Left lung (tissue), 10 donors: ENCODE data around the gene FOSL1. TPM values are rescaled to one million over a fixed set of nuclear protein-coding genes. Genes with fewer than 3 reads are reported as not detected.

Experiments used
- ATAC-seq: fragments of 200-7000 bp; cut with Tn5 transposase; one replicate; pipeline ENCODE4 v1.9.1; 2020; ENCODE audit warnings: moderate library complexity
- DNase-seq, 4 donors: peaks; one replicate each; pipeline ENCODE4 v3.0.0-alpha.2; 2013 to 2020
- H3K27ac ChIP-seq, 2 donors: fragments of 200-600 bp; sonication (generic) in 1 of 2; one replicate each; pipeline versions ENCODE4 v1.5.0 to v1.8.0; 2020 to 2021
- H3K27me3 ChIP-seq, 2 donors: fragments of 200-600 bp; sonication (generic) in 1 of 2; one replicate each; pipeline versions ENCODE4 v1.5.0 to v1.8.0; 2020 to 2021
- H3K36me3 ChIP-seq, 2 donors: fragments of 200-600 bp; sonication (generic) in 1 of 2; one replicate each; pipeline versions ENCODE4 v1.5.0 to v1.8.0; 2020 to 2021
- H3K4me1 ChIP-seq, 2 donors: fragments of 200-600 bp; one replicate each; pipeline ENCODE4 v1.8.0; 2021
- H3K4me3 ChIP-seq, 2 donors: fragments of 200-600 bp; sonication (generic) in 1 of 2; one replicate each; pipeline versions ENCODE4 v1.5.0 to v1.8.0; 2020 to 2021; ENCODE audit warnings: mild to moderate bottlenecking in 1 of 2
- H3K9me3 ChIP-seq, 2 donors: fragments of 200-600 bp; sonication (generic) in 1 of 2; one replicate each; pipeline versions ENCODE4 v1.5.0 to v1.8.0; 2020 to 2021
- CTCF ChIP-seq, 2 donors: fragments of 200-600 bp; sonication (generic) in 1 of 2; IDR thresholded peaks; one replicate each; pipeline versions ENCODE4 v1.5.0 to v1.8.0; 2021; ENCODE audit warnings: antibody characterized with exemption in 2 of 2
- intact Hi-C, 2 donors: fragments of 100-400 bp; cut with DNase I; formaldehyde crosslinking; loops; one replicate each; pipeline versions ENCODE4 v1.11.2 to v1.14.2; 2022
- polyA plus RNA-seq, 6 donors: library from polyadenylated mRNA; unstranded; fragments of 120-200 nt; gene quantifications; one replicate each; pipeline ENCODE4 v1.2.1, GENCODE V29; 2013; ENCODE audit not compliant: insufficient read length in 6 of 6
- total RNA-seq, 2 donors: library from RNA; stranded (reverse); fragmentation: NEBNext Ultra II Directional; extraction: Animal tissue kit (Norgen Biotek cat#: 25700); gene quantifications; one replicate each; pipeline ENCODE4 v1.2.1, GENCODE V29; 2021
- donor health status: DM: no; HTN: yes; CAD: no.
- donor health status: DM: no; HTN: no; CAD: no.

Gene FOSL1
- total and polyA plus RNA-seq, 8 donors: 0.17 to 16.3 (median 0.22) TPM; not detected in 2

GRCh38 chr11:65847746-65848145, 52.4 kb downstream of the FOSL1 start:
- Histone ChIP-seq H3K4me1 (no peaks in the 10 kb centered on the region), H3K9me3 (no peaks in the 10 kb centered on the region), H3K27ac (no peak overlapping the region), H3K27me3 (no peaks in the 10 kb centered on the region), H3K4me3 (no peak overlapping the region), H3K36me3 (peaks cover 0 to 25% of the 10 kb centered on the region in 2 donors)
- intact Hi-C loops: no loop called here
- ATAC-seq (no peak), DNase-seq (no peak)
- TF ChIP-seq CTCF (IDR thresholded peaks at IDR 0.05): no peak

GRCh38 chr11:65844231-65844872, 55.8 kb downstream of the FOSL1 start:
- TF ChIP-seq CTCF (IDR thresholded peaks at IDR 0.05): no peak
- intact Hi-C loops: no loop called here
- Histone ChIP-seq H3K27ac (no peak overlapping the region), H3K36me3 (no peaks in the 10 kb centered on the region), H3K4me1 (no peaks in the 10 kb centered on the region), H3K9me3 (no peaks in the 10 kb centered on the region), H3K27me3 (no peaks in the 10 kb centered on the region), H3K4me3 (no peak overlapping the region)
- ATAC-seq (no peak), DNase-seq (no peak)

- intact Hi-C loops: no loop called here
- H3K36me3 ChIP-seq: no peaks in the 10 kb centered on the region
- no peak overlapping the region for H3K27ac ChIP-seq
- ATAC-seq (no peak), DNase-seq (no peak)
- H3K9me3 ChIP-seq: no peaks in the 10 kb centered on the region
- H3K27me3 ChIP-seq: no peaks in the 10 kb centered on the region
- no peak overlapping the region for H3K4me3 ChIP-seq
- no peaks in the 10 kb centered on the region for H3K4me1 ChIP-seq
- no peak for TF ChIP-seq CTCF (IDR thresholded peaks at IDR 0.05)
Observed at GRCh38 chr11:65843811-65844210, 56.4 kb downstream of the FOSL1 start.

GRCh38 chr11:65842144-65842543, 58.0 kb downstream of the FOSL1 start:
- DNase-seq (no peak), ATAC-seq (no peak)
- Histone ChIP-seq H3K9me3 (no peaks in the 10 kb centered on the region), H3K27ac (no peak overlapping the region), H3K4me3 (no peak overlapping the region), H3K27me3 (no peaks in the 10 kb centered on the region), H3K4me1 (no peaks in the 10 kb centered on the region), H3K36me3 (no peaks in the 10 kb centered on the region)
- intact Hi-C loops: no loop called here
- no peak for TF ChIP-seq CTCF (IDR thresholded peaks at IDR 0.05)

Other genes starting within 250 kb of the FOSL1 start
- 10 to 100 TPM; 56.5 to 67.9 TPM for gene RELA, start 237.5 kb downstream of the FOSL1 start, total RNA-seq
- 10 to 100 TPM; 51.3 to 70.6 (median 58.8) TPM for gene RELA, start 237.5 kb downstream of the FOSL1 start, polyA plus RNA-seq
- 10 to 100 TPM; 57.0 to 67.1 TPM for gene KAT5, start 188.1 kb downstream of the FOSL1 start, total RNA-seq
- gene KAT5, start 188.1 kb downstream of the FOSL1 start, polyA plus RNA-seq: 10 to 100 TPM; 58.4 to 69.2 (median 64.5) TPM
- gene RNASEH2C, start 179.6 kb downstream of the FOSL1 start, total RNA-seq: 10 to 100 TPM; 46.0 to 70.1 TPM
- 10 to 100 TPM; 34.7 to 52.5 (median 37.2) TPM for gene RNASEH2C, start 179.6 kb downstream of the FOSL1 start, polyA plus RNA-seq
- 10 to 100 TPM; 22.6 to 39.0 TPM for gene AP5B1, start 119.4 kb downstream of the FOSL1 start, total RNA-seq
- 1 to 10 TPM; 2.9 to 4.5 (median 3.5) TPM for gene AP5B1, start 119.4 kb downstream of the FOSL1 start, polyA plus RNA-seq
- under 1 TPM; 0.37 to 0.41 TPM for gene OVOL1, start 113.3 kb downstream of the FOSL1 start, total RNA-seq
- gene OVOL1, start 113.3 kb downstream of the FOSL1 start, polyA plus RNA-seq: under 1 TPM; 0.20 to 0.45 (median 0.31) TPM
- gene SNX32, start 66.4 kb downstream of the FOSL1 start, total RNA-seq: 1 to 10 TPM in 1 of 2 donors, under 1 TPM in 1; 0.24 to 1.9 TPM
- gene SNX32, start 66.4 kb downstream of the FOSL1 start, polyA plus RNA-seq: 1 to 10 TPM; 2.5 to 4.4 (median 3.1) TPM
- gene CFL1, start 42.2 kb downstream of the FOSL1 start, total RNA-seq: 1,000 to 10,000 TPM in 1 of 2 donors, 100 to 1,000 TPM in 1; 790 to 1,162 TPM
- 100 to 1,000 TPM; 599 to 799 (median 752) TPM for gene CFL1, start 42.2 kb downstream of the FOSL1 start, polyA plus RNA-seq
- gene MUS81, start 40.0 kb downstream of the FOSL1 start, total RNA-seq: 10 to 100 TPM; 43.4 to 50.7 TPM
- 10 to 100 TPM; 44.7 to 55.0 (median 52.0) TPM for gene MUS81, start 40.0 kb downstream of the FOSL1 start, polyA plus RNA-seq
- 100 to 1,000 TPM in 1 of 2 donors, 10 to 100 TPM in 1; 67.6 to 113 TPM for gene EFEMP2, start 27.6 kb downstream of the FOSL1 start, total RNA-seq
- gene EFEMP2, start 27.6 kb downstream of the FOSL1 start, polyA plus RNA-seq: 100 to 1,000 TPM; 111 to 169 (median 152) TPM
- gene CTSW, start 20.6 kb downstream of the FOSL1 start, total RNA-seq: 1 to 10 TPM; 5.8 to 9.1 TPM
- 1 to 10 TPM; 2.7 to 7.2 (median 5.7) TPM for gene CTSW, start 20.6 kb downstream of the FOSL1 start, polyA plus RNA-seq
- 10 to 100 TPM; 56.5 to 69.6 TPM for gene FIBP, start 11.9 kb downstream of the FOSL1 start, total RNA-seq
- 10 to 100 TPM; 72.3 to 83.0 (median 77.7) TPM for gene FIBP, start 11.9 kb downstream of the FOSL1 start, polyA plus RNA-seq
- 10 to 100 TPM; 23.3 to 32.0 TPM for gene CCDC85B, start 9.7 kb downstream of the FOSL1 start, total RNA-seq
- 10 to 100 TPM; 10.0 to 23.8 (median 15.1) TPM for gene CCDC85B, start 9.7 kb downstream of the FOSL1 start, polyA plus RNA-seq
- gene C11orf68, start 18.7 kb upstream of the FOSL1 start, total RNA-seq: 10 to 100 TPM; 29.6 to 35.0 TPM
- 10 to 100 TPM; 31.1 to 36.9 (median 34.4) TPM for gene C11orf68, start 18.7 kb upstream of the FOSL1 start, polyA plus RNA-seq
- gene DRAP1, start 19.0 kb upstream of the FOSL1 start, total RNA-seq: 10 to 100 TPM; 61.0 to 64.5 TPM
- gene DRAP1, start 19.0 kb upstream of the FOSL1 start, polyA plus RNA-seq: 100 to 1,000 TPM in 1 of 6 donors, 10 to 100 TPM in 5; 69.2 to 112 (median 91.8) TPM
- not detected for gene TSGA10IP, start 45.1 kb upstream of the FOSL1 start, total RNA-seq
- gene TSGA10IP, start 45.1 kb upstream of the FOSL1 start, polyA plus RNA-seq: 1 to 10 TPM in 1 of 6 donors, under 1 TPM in 4, not detected in 1; 0.26 to 1.0 (median 0.79) TPM
- gene SART1, start 61.3 kb upstream of the FOSL1 start, total RNA-seq: 10 to 100 TPM; 34.1 to 50.8 TPM
- gene SART1, start 61.3 kb upstream of the FOSL1 start, polyA plus RNA-seq: 10 to 100 TPM; 40.0 to 55.4 (median 46.3) TPM
- 10 to 100 TPM; 28.4 to 30.5 TPM for gene EIF1AD, start 101.8 kb upstream of the FOSL1 start, total RNA-seq
- 10 to 100 TPM; 23.6 to 30.5 (median 27.4) TPM for gene EIF1AD, start 101.8 kb upstream of the FOSL1 start, polyA plus RNA-seq
- 100 to 1,000 TPM; 161 to 183 TPM for gene BANF1, start 102.1 kb upstream of the FOSL1 start, total RNA-seq
- 100 to 1,000 TPM; 211 to 248 (median 228) TPM for gene BANF1, start 102.1 kb upstream of the FOSL1 start, polyA plus RNA-seq
- gene CST6, start 111.6 kb upstream of the FOSL1 start, total RNA-seq: 10 to 100 TPM; 20.3 to 46.5 TPM
- 1 to 10 TPM in 1 of 6 donors, under 1 TPM in 5; 0.18 to 1.3 (median 0.46) TPM for gene CST6, start 111.6 kb upstream of the FOSL1 start, polyA plus RNA-seq
- gene CATSPER1, start 126.1 kb upstream of the FOSL1 start, total RNA-seq: 1 to 10 TPM; 1.2 to 2.6 TPM
- gene CATSPER1, start 126.1 kb upstream of the FOSL1 start, polyA plus RNA-seq: under 1 TPM in 1 of 6 donors, not detected in 5; 0.24 TPM
- not detected for gene GAL3ST3, start 148.8 kb upstream of the FOSL1 start, total RNA-seq
- gene GAL3ST3, start 148.8 kb upstream of the FOSL1 start, polyA plus RNA-seq: under 1 TPM in 5 of 6 donors, not detected in 1; 0.09 to 0.63 (median 0.20) TPM
- gene SF3B2, start 152.0 kb upstream of the FOSL1 start, total RNA-seq: 100 to 1,000 TPM; 122 to 160 TPM
- 100 to 1,000 TPM; 192 to 233 (median 218) TPM for gene SF3B2, start 152.0 kb upstream of the FOSL1 start, polyA plus RNA-seq
- 10 to 100 TPM; 53.7 to 54.7 TPM for gene PACS1, start 169.9 kb upstream of the FOSL1 start, total RNA-seq
- 10 to 100 TPM; 50.7 to 57.5 (median 55.6) TPM for gene PACS1, start 169.9 kb upstream of the FOSL1 start, polyA plus RNA-seq